Measurements from ENCODE around the gene SECISBP2L.

DNA sequence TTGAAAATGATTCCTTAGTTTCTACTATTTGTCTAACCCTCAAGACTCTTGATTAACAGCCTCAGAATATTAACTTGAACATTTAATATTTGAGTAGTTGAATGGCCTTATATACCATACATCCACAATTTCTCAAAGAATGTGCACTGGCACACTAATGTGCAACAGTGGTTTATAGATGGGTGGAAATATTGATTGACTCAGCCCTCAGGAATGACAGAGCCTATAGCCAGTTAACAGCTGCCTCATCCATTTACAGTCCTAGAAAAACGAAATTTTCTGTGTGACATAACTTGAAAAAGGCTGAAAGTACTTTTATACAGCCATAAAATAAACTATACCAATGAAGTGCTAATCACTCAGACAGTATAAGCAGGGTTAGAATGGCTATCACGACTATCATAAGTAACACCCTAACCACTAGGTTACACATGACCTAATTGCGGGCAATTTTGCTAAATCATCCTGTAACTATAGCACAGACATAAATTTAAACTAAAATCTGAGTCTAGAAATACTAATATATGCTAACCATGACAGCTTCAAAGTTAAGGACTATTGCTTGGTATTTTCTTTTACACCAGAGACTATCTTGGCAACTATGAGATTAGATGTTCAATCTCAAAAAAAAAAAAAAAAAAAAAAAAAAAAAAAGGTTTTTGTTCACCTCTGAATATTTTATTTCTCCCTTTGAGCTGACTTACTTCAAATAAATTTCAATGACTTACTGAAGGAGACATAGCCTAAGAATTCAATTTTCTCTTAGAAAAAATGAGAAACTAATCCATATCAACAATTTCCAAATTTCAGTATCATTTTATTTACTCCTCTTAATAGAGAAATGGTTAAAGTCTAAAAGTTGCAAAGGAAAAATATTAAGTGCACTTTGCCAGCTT, 9.3 kb downstream of the SECISBP2L start:
- TF ChIP-seq NFRKB (IDR thresholded peaks at IDR 0.05) = no peak
- no peak for TF ChIP-seq ELF4 (IDR thresholded peaks at IDR 0.05)
- TF ChIP-seq SP1 (IDR thresholded peaks at IDR 0.05) = no peak
- TF ChIP-seq SUZ12 (IDR thresholded peaks at IDR 0.05) = no peak
- no peak for TF ChIP-seq HDGF (IDR thresholded peaks at IDR 0.05; ENCODE audit: borderline replicate concordance)
- no peak for TF ChIP-seq L3MBTL2 (conservative IDR thresholded peaks at IDR 0.05)
- TF ChIP-seq, protein P1, sequence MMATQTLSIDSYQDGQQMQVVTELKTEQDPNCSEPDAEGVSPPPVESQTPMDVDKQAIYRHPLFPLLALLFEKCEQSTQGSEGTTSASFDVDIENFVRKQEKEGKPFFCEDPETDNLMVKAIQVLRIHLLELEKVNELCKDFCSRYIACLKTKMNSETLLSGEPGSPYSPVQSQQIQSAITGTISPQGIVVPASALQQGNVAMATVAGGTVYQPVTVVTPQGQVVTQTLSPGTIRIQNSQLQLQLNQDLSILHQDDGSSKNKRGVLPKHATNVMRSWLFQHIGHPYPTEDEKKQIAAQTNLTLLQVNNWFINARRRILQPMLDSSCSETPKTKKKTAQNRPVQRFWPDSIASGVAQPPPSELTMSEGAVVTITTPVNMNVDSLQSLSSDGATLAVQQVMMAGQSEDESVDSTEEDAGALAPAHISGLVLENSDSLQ (IDR thresholded peaks at IDR 0.05) = no peak
- no peak for TF ChIP-seq TARDBP (IDR thresholded peaks at IDR 0.05)
- no peak for TF ChIP-seq FOXM1 (IDR thresholded peaks at IDR 0.05; ENCODE audit: borderline replicate concordance)
- no peak for TF ChIP-seq FOXK2 (IDR thresholded peaks at IDR 0.05)
- TF ChIP-seq FOXA1 (IDR thresholded peaks at IDR 0.05) = no peak
- TF ChIP-seq ARNT (IDR thresholded peaks at IDR 0.05) = no peak
- TF ChIP-seq BHLHE40 (IDR thresholded peaks at IDR 0.05; ENCODE audit: borderline replicate concordance) = no peak
- TF ChIP-seq CTBP1 (IDR thresholded peaks at IDR 0.05; ENCODE audit: borderline replicate concordance) = no peak

All from HEK293T (cell line).